GM21360 (cell line): ENCODE results near the gene GAS6.
"Not testable (repeated sequence)": the region's sequence is repeated elsewhere in the genome, so short reads cannot be mapped to it uniquely, and the experiment has no call there.

Source experiments
- ATAC-seq: cut with Tn5 transposase; IDR thresholded peaks from one replicate; pipeline ENCODE4 v1.9.1; 2021; ENCODE audit warnings: mild to moderate bottlenecking, moderate library complexity; ENCODE audit not compliant: unreplicated experiment

GAS6 gene

GRCh38 chr13:113811081-113811928 lies 52.6 kb downstream of the GAS6 start:
- ATAC-seq: no peak

DNA sequence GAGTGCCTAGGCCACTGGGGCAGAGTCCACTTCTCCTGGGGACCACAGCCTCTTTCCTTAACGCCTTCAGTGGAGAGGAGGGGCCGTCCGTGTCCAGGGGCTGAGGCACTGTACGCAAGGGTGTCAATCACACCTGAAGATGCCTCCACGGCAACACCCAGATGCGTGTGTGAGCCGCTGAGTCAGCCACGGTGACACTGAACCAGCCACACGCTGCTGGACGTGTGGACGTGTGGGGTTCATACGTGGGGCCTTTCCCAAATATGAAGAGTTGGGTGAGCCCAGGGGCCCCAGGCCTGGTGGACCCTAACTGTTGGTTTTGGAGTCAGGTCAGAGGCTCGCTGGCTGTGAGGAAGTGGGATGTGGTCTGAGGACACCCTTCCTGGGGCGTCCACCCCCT lies 53.2 kb downstream of the GAS6 start:
- no peak for ATAC-seq

GRCh38 chr13:113809934-113810333 lies 53.9 kb downstream of the GAS6 start:
- ATAC-seq: no peak

GRCh38 chr13:113808058-113808834 lies 55.6 kb downstream of the GAS6 start:
- no peak for ATAC-seq

DNA sequence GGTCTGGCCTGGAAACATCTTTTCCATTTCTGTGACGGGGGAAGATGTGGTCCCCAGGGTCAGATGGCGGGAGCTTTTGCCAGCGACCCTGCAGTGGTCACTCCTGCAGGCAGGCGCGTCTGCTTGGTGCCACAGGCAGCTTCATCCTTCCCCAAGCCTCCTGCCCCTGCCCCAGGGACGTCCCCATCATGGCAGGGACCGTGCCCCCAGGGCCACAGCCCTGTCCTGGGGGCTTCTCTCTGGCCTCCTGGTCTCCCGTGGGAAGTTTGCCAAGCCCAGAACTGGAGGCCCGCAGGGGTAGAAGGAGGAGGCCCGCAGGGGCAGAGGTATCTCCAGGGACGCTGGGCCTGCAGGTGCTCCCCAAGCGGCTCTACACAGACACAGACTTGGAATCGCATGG lies 57.4 kb downstream of the GAS6 start:
- no peak for ATAC-seq

DNA sequence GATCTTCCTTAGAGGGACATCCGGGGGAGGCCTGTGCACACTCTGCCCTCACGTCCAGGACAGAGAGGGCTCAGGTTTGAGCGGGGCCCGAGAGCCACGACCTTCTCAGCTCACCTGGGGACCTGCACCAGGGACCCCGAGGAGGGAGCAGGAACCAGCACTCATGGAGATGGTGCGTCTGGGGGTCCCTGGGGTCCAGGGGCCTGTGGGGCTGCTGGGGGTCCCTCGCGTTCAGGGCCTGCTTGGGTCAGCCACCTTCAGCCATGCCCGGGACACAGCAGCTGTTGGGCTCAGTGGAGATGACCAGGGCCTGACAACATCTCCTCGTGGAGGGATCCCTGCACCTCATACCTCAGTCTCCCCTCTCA lies 57.8 kb downstream of the GAS6 start:
- ATAC-seq: no peak

- no peak for ATAC-seq
These were observed 58.3 kb downstream of the GAS6 start for GRCh38 chr13:113805431-113806103.

DNA sequence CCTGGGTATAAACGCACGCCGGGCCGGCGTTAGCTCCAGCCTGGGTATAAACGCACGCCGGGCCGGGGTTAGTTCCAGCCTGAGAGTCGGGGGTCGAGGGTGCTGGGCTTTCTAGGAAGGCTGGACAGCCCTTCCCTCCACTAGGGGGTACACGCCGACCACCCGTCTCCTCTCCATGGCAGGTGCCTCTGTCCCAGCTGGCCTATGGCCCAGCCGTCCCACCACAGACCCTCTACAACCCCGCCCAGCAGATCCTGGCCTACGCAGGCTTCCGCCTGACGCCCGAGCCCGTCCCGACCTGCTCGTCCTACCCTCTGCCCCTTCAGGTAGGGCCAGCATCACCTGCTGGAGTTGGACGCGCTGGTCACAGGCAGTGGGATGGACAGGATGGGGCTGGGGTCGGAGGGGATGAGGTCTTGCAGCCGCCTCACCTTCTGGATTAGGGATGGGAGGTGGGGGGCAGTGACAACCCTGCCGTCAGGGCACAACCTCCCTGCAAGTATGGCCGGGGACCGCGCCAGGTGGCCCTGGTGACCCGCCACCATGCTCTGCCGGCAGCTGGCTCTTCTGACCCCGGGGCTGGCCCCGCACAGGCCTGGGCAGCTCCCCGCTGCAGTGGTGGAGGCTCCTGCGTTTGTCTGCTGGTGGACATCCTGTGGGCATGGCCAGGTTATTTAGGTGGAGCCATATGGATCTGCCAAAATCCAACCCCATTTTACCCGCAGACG lies 59.0 kb downstream of the GAS6 start:
- ATAC-seq: no peak

DNA sequence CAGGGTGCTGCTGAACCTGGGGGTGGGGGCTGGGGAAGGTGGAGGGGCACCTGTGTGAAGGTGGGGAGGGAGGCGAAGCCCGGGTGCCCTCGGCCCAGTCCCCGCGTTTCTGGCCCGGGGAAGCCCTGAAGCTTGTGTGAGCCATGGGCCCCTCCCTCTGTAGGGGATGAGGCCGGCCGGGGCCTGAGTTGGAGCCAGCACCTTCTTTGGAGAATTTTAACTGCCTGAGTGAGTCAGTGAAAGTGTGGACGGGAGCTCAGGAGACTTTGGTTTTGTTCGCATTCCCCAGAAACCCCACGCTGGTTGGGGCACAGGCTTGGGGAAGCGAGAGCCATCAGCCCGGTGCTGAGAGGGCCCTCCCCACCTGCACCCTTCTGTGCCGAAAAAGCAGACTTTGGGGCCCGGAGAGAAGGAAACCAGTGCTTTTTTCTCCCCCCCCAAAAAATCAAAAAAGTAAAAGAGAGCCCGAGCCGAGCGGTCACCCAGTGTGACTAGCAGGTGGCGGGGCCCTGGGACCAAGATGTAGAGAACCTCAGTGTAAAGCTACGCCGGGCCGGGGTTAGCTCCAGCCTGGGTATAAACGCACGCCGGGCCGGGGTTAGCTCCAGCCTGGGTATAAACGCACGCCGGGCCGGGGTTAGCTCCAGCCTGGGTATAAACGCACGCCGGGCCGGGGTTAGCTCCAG lies 59.7 kb downstream of the GAS6 start:
- no peak for ATAC-seq

GRCh38 chr13:113803409-113804016 lies 60.4 kb downstream of the GAS6 start:
- no peak for ATAC-seq

- ATAC-seq: no peak
These were observed 61.1 kb downstream of the GAS6 start for GRCh38 chr13:113802761-113803160.

DNA sequence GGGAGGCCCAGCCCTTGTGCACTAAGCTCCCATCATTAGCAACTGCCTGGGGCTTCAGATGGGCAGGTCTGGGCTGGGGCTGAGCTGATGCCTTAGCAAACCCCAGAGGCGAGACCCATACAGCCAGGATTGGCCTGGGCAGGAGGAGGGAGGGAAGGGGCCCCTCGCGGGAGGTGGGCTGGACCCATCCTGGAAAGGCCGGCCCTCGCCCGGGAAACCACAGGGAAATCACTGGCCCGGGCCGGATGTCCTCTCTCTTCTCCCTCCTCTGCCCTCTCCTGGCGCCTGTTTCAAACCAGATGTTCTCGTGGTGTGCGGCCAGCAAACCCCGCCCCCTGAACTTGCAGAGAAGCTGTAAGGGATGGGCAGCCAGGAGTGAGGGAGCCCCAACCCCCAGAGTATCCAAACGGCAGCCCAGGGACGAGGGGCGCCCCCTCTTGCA lies 61.8 kb downstream of the GAS6 start:
- ATAC-seq: no peak

DNA sequence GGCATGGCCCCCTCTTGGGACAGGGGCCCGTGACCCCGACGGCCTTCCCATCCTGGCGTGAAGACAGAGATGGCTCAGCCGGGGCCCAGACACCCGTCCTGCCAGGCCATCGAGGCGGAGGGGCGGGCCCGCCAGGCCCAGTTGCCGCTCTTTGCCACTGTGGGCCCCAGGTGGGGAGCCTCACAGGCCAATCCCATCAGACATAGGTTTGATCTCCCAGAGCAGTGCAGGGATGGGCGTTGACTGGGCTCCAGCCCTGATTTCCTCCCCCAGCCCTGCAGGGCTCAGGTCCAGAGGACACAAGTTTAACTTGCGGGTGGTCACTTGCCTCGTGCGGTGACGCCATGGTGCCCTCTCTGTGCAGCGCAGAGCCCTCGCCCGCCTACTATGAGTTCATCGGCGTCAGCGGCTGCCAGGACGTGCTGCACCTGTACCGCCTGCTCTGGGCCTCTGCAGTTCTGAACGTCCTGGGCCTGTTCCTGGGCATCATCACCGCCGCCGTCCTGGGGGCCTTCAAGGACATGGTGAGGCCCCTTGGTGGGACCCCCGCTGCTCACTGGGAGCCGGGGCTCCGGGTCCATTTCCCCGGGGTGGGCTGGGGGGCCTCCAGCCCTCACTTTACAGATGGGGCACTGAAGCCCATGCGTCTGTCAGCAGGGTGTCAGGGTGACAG lies 62.5 kb downstream of the GAS6 start:
- ATAC-seq: no peak

GRCh38 chr13:113800576-113800926 lies 63.3 kb downstream of the GAS6 start:
- no peak for ATAC-seq

DNA sequence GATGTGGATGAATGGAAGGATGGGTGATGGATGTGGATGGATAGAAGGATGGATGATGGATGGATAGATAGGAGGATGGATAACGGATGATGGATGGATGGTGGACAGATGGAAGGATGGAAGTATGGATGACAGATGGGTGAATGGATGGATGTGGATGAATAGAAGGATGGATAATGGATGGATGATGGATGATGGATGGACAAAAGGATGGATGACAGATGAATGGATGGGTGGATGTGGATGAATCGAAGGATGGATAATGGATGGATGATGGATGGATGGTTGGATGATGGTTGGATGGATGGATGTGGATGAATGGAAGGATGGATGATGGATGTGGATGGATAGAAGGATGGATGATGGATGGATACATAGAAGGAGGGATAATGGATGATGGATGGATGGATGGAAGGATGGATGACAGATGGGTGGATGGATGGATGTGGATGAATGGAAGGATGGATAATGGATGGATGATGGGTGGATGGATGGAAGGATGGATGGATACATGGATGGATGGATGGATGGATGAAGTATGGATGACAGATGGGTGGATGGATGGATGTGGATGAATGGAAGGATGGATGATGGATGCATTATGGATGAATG lies 65.6 kb downstream of the GAS6 start:
- no peak for ATAC-seq

GRCh38 chr13:113796964-113797676 lies 66.8 kb downstream of the GAS6 start:
- ATAC-seq: no peak

DNA sequence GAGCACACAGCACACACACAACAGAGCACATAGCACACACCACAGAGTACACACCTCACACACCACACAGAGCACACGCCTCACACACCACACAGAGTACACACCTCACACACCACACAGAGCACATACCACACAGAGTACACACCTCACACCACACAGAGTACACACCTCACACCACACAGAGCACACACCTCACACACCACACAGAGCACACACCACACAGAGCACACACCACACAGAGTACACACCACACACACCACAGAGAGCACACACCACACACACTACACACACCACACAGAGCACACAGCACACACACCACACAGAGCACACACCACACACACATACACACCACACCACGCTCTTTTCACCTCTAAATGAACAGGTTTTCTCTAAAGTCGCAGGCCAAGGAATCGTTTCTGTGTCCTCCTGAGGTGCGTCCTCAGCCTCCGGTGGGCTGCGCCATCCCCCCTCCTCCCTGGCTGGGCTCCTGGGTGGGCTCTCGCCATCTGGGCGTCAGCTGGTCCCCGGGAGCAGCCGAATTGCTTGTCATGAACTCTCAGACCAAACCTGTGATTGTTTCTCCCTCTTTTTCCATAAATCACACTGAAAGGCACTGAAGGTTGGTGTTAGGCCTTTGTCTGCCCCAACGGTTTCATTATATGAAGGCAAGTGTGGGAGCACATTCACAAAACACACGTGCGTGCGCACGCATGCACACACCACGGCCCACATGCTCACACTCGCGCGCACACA lies 67.5 kb downstream of the GAS6 start:
- no peak for ATAC-seq

DNA sequence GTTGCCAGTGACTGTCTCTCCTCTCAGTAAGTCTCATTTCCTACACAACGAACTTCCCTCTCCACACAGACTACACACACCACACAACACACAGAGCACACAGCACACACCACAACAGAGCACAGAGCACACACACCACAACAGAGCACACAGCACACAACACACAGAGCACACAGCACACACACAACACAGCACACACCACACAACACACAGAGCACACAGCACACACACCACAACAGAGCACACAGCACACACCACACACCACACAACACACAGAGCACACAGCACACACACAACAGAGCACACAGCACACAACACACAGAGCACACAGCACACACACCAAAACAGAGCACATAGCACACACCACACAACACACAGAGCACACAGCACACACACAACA lies 68.5 kb downstream of the GAS6 start:
- ATAC-seq: not testable (repeated sequence)
